CD4-positive, alpha-beta T cell treated with Interferon alpha-2 for 1 hour (primary cell): Measurements from ENCODE around the gene FNDC1.
"Not testable (repeated sequence)": the region's sequence is repeated elsewhere in the genome, so short reads cannot be mapped to it uniquely, and the experiment has no call there.

Experiments used
- DNase-seq, 2 donors: peaks; one replicate each; pipeline ENCODE4 v3.0.0-alpha.2; 2020 to 2022

FNDC1 gene

DNA sequence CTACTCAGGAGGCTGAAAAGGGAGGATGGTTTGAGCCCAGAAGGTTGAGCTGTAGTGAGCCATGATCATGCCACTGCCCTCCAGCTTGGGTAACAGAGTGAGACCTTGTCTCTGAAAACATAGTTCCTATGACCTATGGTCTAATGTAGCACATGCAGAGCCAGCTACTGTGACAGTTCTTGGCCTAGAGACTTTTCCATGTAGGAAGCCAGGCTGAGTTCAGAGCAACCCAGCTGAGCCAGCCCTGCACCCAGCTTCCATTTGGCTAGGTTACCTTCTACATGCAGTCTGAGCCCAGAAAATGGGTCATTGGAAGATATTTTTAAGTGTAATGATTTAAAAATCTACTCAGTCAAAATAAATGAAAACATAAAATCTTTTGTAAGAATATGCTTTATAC lies 92.8 kb downstream of the FNDC1 start:
- no peak for DNase-seq

DNA sequence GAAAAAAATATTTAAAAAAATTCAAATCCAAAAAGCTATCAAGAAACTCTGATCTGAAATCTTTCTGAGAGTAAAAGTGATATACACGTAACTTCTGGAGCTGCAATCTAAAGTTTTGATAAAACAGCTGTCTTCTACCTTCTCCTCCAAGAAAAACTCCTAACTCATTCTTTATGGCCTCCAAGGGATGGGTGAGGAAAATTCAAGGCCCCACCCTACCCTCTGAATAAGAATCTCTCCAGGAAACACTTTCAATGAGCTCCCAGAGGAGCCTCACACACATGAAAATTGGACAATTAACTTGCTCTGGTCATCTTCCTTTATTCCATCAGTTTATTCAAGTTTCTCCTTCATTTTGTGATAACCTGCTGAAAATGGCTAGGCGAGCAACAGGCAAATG lies 93.4 kb downstream of the FNDC1 start:
- DNase-seq = no peak

DNA sequence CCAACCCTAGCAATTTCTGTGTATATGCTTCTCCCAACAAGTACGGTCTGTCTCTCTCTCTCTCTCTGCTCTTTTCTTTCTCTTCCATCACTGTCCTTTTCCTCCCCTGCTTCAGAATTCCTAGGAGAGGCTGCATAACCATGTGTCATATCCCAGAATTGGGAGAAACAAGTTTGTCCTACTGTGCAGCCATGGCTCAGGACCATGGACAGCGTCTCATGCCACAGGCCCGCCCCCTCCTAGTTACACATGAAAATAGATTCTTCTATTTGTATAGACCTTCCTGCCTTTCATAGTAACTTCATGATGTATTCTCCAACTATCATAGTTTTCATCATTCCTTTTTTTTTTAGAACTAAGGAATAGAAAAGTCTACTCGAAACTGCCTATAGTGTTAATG lies 98.0 kb downstream of the FNDC1 start:
- no peak for DNase-seq

DNA sequence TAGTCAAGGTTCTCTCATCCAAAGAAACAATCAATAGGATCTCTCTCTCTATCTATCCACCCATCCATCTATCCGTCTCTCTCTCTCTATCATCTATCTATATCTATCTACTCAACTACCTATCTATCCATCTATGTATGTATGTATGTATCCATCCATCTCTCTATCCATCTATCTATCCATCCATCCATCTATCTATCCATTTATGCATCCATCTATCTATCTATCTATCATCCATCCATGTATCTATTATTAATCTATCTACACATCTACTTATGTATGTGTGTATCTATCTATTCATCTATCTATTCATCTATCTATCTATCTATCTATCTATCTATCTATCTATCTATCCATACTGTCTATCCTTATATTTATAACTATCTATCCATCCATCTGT lies 99.3 kb downstream of the FNDC1 start:
- no peak for DNase-seq

DNA sequence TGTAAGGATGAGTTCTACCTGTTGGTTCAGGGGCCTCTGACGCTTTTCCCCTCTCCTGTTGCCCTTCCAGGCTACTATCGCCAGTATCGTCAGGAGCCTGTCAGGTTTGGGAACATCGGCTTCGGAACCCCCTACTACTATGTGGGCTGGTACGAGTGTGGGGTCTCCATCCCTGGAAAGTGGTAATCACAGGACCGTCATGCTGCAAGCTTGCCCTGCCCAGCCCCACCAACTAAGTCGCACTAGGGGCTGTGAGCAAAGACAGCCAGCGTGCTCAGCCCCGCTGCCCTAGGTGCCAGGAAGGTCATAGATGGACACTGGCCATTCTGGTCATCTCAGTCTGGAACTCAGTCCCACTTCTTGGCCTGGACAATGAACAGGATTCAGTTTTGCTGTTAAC lies 102.1 kb downstream of the FNDC1 start:
- DNase-seq = no peak

DNA sequence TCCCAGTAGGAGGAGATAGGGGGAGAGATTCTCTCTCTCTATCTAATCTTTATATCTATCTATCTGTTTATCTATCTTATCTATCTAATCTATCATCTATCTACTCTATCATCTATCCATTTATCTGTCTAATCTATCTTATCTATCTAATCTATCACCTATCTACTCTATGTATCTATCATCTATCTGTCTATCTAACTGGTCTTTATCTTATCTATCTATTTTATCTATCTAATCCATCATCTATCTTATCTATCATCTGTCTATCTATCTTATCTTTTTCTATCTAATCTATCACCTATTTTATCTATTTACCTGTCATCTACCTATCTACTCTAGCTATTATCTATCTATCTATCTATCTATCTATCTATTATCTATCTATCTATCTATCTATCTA lies 109.4 kb downstream of the FNDC1 start:
- DNase-seq = no peak

DNA sequence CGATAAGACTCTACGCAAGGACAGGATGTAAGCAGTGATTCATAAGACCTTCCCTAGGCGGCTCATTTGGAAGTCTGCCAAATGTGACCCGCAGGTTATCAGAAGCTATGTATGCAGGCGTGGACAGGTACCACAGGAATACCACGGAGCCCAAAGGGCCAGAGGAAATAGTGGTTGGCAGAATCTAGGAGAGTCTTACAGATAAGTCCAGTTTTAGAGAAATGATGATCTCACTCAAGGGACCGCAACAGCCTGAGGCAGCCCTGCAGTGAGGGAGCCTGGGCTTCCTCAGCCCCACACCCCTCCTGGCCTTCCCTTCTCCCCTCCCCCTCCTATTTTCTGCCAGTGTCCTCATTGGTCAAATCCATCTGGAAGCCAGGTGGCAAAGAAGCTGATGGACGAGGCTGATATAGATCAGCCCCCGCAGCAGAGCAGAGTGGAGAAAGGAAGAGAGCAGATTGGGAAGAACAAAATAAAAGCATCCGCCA lies 110.6 kb downstream of the FNDC1 start:
- no peak for DNase-seq

DNA sequence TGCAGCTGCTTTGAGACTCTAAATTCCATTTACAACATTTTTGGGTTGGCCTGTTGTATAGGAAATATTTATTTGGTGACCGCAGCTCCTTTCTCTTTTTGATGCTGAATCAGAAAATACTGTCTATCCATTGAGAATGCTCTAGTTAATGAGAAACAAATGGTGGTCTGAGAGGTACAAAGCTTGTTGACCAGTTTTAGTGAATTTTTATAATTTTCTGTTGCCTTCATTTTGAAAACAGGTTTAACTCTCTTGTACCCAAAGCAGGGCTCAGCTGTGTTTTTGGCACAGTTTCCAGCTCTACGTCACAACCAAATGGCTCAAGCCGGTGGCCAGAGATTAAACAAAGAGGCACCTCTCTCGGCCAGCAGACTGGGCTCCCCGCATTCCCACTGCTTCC lies 113.2 kb downstream of the FNDC1 start:
- no peak for DNase-seq

DNA sequence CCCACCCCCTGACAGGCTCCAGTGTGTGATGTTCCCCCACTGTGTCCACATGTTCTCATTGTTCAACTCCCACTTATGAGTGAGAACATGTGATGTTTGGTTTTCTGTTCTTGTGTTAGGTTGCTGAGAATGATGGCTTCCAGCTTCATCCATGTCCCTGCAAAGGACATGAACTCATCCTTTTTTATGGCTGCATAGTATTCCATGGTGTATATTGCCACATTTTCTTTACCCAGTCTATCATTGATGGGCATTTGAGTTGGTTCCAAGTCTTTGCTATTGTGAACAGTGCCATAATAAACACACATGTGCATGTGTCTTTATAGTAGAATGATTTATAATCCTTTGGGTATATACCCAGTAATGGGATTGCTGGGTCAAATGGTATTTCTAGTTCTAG lies 115.5 kb downstream of the FNDC1 start:
- not testable (repeated sequence) for DNase-seq

DNA sequence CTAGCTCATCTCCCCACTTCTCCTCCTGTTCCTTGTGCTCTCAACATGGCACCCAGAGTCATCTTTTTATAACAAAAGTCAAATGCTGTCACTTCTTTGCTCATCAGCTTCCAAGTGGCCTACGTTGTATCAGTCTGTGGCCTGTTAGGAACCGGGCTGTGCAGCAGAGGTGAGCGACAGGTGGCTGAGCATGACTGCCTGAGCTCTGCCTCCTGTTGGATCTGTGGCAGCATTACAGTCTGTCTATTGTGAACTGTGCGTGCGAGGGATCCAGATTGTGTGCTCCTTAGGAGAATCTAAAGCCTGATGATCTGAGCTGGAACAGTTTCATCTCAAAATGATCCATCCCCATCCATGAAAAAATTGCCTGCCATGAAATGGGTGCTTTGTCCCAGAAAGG lies 129.6 kb downstream of the FNDC1 start:
- no peak for DNase-seq

DNA sequence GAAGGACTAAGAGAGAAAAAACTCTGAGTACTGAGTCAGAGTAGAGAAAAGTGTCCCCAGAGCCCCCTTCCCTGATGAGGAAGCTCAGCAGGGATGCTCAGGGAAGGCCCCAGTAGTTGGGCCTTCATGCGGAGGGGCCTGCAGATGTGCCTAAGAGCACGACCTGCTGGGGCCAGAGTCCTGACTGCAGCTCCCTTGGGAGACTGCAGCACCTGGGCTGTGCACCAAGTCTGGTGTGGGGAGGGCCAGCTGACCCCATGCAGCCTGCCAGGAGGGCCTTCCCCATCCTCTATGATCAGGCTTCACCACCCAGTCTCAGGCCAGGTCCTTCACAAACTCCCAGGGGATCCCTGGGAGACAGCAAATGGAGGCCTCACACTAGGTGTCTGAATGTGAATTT lies 130.4 kb downstream of the FNDC1 start:
- no peak for DNase-seq

DNA sequence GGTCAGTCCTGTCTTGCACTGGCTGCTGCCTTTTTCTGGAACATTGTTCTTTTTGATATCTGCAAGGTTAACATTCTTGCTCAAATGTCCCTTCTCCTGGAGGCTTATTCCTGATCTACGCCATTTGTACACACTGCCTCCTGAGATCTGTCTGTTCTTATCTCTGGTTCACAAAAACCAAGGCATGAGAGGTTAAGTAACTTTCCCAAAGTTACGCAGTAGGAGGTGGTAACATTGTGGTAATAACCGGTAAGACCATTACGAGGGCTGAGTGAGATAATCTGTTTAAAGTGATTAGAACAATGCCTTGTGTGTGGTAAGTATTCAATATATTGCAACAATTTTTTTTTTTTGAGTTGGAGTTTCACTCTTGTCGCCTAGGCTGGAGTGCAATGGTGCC lies 132.1 kb downstream of the FNDC1 start:
- no peak for DNase-seq

DNA sequence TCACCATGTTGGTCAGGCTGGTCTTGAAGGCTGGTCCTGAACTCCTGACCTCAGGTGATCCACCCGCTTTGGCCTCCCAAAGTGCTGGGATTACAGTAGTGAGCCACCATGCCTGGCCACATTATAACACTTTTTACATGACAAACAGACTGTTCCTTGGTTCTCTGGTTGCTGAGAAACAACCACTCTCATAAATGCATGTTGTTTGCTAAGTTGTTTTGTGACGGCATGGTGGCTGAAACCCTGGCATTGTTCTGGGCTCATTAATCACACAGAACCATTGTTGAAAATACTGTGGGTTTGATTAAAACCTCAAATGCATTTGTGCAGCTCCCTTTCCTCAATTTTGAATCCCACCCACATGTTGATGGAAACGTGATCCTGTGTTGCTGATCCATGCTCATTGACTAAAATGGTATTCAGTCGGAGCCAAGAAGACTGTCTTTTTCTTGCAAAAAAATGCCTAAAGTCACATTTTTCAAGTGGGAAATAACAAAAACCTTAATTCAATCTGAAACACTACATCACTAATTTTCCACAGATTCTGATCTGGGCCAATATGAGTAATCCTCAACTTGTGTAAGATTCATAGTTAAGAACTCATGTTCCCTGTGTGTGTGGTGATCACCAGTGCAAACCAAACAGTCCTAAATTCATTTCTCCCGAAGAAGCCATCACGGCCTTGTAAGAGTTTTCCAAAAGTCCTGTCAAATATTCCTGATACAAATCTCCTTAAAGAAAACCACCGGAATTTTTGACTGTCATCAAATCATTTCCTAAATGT lies 132.8 kb downstream of the FNDC1 start:
- DNase-seq = no peak

DNA sequence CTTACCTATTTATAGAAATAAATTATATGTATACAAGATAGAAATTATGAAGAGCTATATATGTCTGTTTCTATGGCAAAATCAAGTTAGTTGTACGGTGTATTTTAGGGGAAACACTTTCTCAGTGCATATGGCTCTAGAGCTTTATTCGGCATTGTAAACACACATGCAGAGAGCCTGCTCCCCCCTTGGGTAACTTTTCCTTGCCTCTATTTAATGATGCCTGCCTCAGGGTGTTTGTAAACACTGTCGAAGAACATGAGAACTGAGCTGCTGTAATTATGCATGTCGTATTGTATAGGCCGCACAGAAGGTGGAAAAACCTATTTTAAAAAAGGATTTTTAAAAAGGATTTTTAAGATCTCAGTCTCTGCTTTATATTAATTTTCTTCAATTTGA lies 133.4 kb downstream of the FNDC1 start:
- DNase-seq = no peak

DNA sequence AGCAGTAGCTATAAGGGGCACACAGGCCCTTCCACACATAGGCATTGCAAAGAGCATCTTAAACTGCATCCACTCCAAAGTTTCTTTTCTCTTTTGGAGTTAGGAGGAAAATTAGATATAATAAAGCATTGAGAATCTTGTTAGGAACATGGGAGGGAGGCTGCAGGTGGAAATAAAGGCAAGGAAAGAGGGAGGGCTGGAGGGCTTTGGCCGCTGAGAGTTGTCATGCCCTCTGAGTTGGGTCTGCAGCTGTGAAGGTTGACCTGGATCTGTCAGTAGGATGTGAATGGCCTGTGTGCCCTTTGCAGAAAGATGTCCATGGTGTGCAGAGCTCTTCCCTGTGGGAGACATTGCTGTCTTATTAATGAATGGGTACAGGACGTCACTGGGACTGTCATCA lies 134.0 kb downstream of the FNDC1 start:
- DNase-seq = no peak

DNA sequence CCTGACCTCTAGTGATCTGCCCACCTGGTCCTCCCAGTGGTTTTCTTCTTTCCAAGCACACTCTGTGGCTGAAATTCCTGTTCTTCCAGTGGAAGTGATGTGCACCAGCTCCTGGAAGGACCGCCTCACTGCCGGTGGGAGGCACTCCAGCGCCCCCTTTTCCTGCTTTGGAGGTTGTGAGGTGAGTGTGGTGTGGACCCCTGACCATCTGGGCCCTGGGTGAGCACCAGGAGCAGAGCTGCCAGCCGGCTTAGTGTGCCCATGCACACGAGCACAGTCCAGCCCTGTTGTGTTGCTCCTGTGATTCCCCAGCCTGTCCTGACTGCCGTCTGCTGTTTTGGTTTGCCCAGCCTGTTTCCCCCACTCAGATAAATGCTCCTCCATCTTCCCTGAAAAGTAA lies 134.6 kb downstream of the FNDC1 start:
- DNase-seq = no peak

DNA sequence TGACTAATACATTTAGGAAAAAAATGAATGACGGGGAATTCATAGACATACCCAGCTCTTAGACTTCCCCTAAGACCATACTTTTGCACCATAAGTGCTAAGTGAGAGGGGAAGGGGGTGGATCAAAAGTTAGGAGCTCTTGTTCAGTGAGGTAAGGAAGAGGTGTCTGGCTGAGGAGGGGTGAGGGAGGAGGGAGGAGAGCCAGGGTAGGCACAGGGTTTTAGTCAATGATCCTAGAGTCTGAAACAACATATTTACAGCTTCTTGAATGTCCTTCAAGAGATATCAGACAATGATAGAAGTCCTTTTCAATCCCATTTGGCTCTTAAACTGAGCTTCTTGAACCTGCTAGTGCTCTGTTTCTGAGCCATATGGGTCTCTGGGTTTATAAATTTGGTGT lies 135.4 kb downstream of the FNDC1 start:
- no peak for DNase-seq

DNA sequence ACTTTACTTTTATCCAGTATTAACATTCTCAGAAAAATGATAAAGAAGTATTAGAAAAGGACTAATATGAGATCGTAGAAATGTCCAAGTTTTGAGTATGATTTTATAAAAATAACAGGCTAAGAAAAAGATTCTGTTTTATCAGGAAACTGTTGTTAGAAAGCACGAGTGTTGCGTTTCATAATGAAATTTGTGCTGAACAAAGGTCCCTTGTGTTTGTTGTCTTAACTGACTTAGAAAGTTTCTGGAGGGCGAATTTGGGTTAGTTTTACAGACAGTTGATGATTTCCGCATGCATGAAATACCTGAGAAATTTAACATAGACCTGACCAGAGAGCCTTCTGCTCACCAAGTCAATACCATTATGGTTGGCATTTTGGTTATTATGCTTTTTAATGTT lies 136.0 kb downstream of the FNDC1 start:
- DNase-seq = no peak

DNA sequence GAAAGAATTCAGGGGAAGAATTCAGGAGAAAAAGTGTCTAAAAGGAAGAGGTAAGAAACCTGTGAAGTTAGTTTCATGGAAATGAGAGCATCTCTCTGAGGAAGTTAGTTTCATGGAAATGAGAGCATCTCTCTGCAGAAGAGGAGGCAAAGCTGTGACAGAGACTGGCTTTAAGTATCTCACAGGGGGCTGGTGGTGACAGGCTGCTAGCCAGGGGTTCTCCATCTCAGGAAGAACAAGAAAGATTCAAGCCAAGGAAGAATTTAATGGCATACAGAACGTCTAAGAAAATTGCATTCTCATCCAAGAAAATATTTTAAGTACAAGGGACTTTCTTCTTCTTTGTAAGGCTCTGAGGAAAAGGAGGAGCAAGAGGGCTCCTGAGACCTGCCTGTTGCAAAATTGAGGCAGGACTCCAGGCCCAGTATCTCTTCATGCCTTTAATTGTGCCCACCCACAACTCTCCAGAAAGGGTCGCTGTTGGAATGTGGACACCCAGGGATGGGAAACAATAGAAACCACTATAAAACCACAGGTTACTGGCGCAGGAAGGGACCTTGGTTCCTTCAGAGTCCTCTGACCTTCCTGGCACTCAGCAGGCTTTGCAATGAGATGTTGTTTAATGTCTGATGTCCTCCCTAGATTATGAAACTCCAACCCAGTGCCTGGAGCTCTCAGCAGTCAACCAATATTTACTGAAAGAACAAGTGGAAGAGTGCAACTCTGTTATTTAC lies 136.8 kb downstream of the FNDC1 start:
- DNase-seq = no peak

DNA sequence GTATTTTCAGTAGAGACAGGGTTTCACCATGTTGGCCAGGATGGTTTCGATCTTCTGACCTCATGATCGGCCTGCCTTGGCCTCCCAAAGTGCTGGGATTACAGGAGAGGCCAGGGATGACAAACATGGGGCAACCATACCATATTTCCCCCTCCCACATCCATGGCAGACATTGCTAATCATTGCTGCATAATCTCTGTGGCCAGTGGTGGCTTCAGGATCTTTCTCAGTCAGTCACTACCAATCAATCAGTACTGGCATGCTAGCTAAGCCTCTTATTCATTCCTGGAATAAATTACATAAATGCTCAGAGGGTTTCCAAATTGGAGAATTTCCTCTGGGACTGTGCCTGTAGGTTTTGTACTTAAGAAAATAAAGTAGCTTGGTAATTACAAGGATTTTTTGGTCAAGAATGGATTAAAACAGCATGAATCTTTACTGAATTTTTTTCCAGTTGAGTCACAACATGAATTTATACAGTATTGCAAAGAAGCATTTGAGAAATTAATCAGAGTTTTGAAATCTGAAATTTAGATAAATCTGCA lies 138.1 kb downstream of the FNDC1 start:
- no peak for DNase-seq

DNA sequence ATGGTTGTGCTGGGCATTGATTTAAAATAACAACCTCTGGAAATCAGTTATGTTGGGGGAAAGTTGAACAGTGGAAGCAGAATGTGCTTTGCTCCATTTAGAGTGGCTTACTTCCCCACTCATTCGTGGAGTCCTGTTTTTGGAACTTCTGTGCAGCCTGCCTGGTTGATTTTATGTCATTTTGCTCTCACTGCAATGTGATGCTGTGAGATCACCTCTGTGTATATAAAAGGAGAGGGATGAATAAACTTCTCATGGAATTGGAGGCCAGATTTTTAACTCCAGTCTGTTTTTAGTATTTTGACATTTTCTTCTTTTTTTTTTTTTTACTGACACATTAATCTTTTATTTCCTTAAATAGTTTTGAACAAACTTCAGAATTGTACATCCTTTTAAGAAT lies 139.0 kb downstream of the FNDC1 start:
- DNase-seq = no peak

DNA sequence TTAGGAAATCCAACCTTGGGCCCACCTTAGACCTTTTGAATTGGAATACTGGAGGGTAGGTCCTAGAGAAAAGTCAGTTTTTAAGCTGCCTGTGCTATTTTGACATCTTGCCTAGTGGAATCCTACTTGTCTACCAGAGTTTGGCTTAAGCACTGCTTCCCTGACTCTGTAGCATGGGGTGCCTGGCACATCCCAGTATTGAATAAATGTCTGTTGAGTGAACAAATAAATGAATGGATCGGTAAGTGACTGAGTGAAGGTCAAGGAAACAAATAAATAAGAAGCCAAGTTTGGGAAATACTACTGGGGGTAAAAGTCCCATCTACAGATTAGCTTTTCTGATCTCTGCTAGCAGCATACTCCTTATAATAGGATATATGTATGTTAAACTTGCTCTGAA lies 140.5 kb downstream of the FNDC1 start:
- no peak for DNase-seq

DNA sequence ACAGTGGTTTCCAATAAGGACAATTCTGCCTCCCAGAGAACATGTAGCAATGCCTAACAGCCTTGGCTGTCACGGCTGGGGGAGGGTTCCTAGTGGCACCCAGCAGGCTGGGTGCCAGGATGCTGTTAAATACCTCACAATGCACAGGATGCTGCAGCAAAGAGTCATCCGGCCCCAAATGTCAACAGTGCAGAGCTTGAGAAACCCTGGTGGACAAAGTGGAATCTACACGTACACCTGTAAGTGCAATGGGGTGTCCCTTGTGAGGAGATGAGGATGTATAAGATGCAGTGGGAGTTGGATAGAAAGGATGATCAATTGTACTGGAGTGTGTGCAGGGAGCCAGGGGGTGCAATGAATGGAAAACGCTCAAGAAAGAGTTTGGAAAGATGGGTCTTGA lies 142.4 kb downstream of the FNDC1 start:
- no peak for DNase-seq

DNA sequence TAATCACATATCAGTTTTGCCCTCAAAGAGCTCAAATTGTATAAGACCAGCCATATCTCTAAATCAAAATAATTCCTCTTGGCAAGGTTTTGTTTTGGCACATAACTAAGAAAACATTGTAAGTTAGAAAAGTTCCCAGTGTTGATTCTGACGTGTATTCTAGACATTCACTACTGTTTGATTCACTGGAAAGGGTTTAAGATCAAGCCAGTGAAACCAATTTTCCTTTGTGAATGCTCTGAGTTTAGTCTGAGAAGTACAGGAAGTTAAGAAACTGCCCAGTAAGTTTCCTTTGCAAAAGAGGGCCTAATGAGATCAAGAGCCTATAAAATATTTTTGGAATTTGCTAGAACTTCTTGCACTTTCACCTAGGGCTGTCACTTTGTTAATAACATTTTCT lies 143.0 kb downstream of the FNDC1 start:
- DNase-seq = no peak
